GM12874 (cell line): Measurements from ENCODE around the gene ATP8A1.

Experiments
- TF ChIP-seq, protein P1 (sequence below): IDR thresholded peaks from 2 replicates; pipeline ENCODE4 v1.5.1; 2011; ENCODE audit warnings: low read depth, mild to moderate bottlenecking, control low read depth, low read length, moderate library complexity; ENCODE audit not compliant: insufficient read depth

Gene ATP8A1

DNA sequence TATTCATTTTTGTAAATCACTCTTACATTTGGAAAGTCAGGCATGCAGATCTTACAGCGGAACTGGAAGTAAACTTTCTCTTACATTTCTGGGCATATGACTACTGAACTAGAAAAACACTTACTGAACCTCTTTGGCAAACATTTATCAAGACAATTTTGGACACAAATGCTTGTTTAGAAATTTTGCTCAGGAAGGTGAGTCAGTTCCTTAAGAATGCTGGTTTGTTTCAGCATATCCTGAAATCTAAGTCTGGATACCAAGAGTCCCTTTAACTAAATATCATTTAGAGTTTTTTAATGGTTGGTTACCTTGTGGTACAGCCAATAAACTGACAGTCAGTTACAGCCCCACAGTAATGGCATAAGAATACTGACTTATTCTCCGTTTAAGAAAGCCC, 244.7 kb downstream of the ATP8A1 start:
- TF ChIP-seq, protein P1, sequence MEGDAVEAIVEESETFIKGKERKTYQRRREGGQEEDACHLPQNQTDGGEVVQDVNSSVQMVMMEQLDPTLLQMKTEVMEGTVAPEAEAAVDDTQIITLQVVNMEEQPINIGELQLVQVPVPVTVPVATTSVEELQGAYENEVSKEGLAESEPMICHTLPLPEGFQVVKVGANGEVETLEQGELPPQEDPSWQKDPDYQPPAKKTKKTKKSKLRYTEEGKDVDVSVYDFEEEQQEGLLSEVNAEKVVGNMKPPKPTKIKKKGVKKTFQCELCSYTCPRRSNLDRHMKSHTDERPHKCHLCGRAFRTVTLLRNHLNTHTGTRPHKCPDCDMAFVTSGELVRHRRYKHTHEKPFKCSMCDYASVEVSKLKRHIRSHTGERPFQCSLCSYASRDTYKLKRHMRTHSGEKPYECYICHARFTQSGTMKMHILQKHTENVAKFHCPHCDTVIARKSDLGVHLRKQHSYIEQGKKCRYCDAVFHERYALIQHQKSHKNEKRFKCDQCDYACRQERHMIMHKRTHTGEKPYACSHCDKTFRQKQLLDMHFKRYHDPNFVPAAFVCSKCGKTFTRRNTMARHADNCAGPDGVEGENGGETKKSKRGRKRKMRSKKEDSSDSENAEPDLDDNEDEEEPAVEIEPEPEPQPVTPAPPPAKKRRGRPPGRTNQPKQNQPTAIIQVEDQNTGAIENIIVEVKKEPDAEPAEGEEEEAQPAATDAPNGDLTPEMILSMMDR, result no peak

DNA sequence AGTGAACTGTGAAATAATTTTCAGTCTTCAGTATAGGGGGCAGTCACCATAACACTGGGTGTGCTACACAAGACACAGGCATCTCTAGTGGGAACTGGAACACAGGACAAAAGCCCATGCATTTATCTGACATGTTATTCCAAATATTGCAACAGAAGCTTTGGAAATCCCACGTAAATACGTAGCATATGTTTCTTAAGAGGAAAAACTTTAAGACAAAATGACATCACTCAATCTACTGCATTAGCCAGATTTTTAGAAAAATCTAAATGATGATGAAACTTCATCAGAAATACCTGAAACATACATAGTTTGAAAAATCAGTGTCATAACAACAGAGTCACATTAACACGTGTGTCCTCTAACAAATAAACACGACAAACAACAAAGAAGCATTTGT, 245.1 kb downstream of the ATP8A1 start:
- TF ChIP-seq, protein P1, result no peak

DNA sequence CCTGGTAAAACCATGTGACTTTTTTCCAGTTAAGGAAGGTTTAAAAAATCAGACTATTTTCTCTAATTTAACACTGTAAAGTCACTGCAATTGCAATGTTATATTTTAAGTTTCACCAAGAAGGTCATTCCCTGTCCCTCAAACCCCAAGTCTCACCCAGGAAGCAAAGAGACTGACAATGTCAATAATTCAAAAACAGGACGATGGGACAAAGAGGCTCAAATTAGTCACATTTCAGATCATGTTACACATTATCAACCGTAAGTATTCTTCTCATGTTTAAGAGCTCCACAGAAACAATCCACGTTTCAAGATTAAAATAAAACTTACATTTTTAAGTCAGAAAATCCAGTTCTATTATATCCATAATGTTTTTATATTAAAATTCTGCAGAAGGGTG, 246.5 kb downstream of the ATP8A1 start:
- TF ChIP-seq, protein P1, result no peak

DNA sequence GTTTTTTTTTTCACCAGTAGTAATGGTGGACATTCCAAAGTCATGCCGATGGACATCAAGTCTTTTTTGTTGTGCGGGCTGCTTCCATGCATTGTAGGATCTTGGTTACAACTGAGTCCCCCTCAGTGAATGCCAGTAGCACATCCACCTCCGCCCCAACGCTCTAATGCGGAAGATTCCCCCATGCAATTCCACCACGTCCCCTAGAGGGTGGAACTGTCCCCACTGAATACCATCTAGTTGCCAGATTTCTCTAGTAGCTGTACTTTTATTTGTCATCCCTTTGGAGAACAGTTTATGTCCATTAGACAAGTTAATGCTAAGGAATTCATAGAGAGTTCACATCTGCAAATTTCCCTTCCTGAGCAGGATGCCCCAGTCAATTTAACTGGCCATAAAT, 252.9 kb downstream of the ATP8A1 start:
- TF ChIP-seq, protein P1, result no peak

DNA sequence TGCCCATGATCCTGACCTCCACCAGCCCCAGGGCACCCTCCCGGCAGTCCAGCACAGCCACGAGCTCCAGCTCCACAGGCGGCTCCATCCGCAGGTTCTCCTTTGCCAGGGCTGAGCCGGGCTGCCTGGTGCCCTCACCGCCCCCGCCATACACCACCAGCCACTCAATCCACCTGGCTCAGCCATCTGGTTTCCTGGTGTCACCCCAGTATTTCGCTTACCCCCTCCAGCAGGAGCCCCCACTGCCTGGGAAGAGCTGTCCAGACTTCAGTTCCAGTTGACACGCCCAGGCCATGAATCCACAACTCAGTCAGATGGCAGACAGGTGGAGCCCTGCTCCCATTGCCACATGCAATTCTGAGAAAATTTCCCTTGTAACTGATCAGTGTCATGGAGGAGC, 255.7 kb downstream of the ATP8A1 start:
- TF ChIP-seq, protein P1, result no peak

GRCh38 chr4:42399393-42399792, 257.5 kb downstream of the ATP8A1 start:
- TF ChIP-seq, protein P1, result no peak

DNA sequence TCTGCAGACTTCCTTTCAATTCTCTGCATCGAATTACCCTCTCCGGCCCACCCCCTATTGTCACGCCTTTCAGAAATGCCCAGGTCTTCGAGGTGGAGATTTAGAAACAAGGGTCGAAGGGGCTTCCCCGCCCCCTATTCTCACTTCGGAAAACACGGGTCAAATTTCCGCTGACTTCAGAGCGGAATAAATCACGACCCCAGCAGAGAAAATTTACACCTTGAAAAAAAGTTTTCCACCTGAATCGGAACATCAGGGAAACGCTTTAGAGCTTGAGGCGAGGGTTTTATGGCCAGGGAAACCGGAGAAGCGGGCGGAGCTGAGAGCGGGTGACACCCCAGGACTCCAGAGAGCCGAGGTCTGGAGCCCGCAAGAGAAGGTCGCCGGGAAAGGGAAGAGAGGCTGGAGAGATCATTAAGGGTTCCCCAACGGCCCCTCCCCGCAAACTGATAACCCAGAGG, 258.0 kb downstream of the ATP8A1 start:
- TF ChIP-seq, protein P1, result no peak
